Chondrocyte (in vitro differentiated cells): ENCODE data around the gene MLXIP. TPM values are rescaled to one million over a fixed set of nuclear protein-coding genes. Genes with fewer than 3 reads are reported as not detected.

Experiments
- DNase-seq: peaks from one replicate; pipeline ENCODE4 v3.0.0; 2021; ENCODE audit warnings: mixed read lengths, low spot score
- H3K27ac Mint-ChIP-seq: one replicate; pipeline ENCODE4 v1.8.0; 2021; ENCODE audit warnings: mild to moderate bottlenecking, moderate library complexity, mixed read lengths; ENCODE audit not compliant: unreplicated experiment
- H3K27me3 Mint-ChIP-seq: 2 replicates; pipeline ENCODE4 v1.8.0; 2021; ENCODE audit warnings: low read depth, mixed read lengths
- H3K36me3 Mint-ChIP-seq: 2 replicates; pipeline ENCODE4 v1.8.0; 2021; ENCODE audit warnings: low read depth, mixed read lengths
- H3K4me1 Mint-ChIP-seq: 2 replicates; pipeline ENCODE4 v1.8.0; 2021; ENCODE audit warnings: low read depth, mild to moderate bottlenecking, mixed read lengths
- H3K4me3 Mint-ChIP-seq: one replicate; pipeline ENCODE4 v1.8.0; 2021; ENCODE audit warnings: mild to moderate bottlenecking, moderate library complexity, mixed read lengths; ENCODE audit not compliant: unreplicated experiment
- H3K9me3 Mint-ChIP-seq: 2 replicates; pipeline ENCODE4 v1.8.0; 2021; ENCODE audit warnings: low read depth, mixed read lengths
- total RNA-seq: library from RNA; stranded (reverse); gene quantifications from 3 replicates; pipeline ENCODE4 v1.2.1, GENCODE V29; 2021
- TF ChIP-seq, protein P1 (sequence below): fragments of 200-600 bp; sonication (generic); IDR thresholded peaks from 2 replicates; pipeline ENCODE4 v1.5.0; 2021; ENCODE audit warnings: antibody characterized with exemption, mild to moderate bottlenecking, moderate library complexity

MLXIP gene
- total RNA-seq, 1 donor from 2014 or later, result 61.7 TPM

DNA sequence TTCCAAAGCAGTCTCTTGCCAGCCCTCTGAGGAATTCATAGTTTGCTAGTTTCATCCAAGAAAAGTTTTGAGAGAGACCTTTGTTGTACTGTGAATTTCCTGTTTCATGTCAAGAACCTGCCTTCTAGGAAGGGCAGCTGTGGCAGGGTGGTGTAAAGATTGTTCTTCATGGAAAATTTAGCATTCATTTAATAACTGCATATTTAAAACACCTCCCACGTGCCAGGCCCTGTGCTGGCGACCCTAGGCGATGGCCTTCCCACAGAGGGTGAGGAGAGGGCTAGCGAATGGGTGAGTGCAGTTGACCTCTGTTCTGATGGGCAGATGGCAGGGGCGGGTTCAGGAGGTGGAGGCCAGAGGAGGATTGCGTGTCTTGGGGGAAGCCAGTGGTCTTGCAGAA is 43.2 kb downstream of the MLXIP start:
- DNase-seq, result peak; percentile 57
- TF ChIP-seq, protein P1, sequence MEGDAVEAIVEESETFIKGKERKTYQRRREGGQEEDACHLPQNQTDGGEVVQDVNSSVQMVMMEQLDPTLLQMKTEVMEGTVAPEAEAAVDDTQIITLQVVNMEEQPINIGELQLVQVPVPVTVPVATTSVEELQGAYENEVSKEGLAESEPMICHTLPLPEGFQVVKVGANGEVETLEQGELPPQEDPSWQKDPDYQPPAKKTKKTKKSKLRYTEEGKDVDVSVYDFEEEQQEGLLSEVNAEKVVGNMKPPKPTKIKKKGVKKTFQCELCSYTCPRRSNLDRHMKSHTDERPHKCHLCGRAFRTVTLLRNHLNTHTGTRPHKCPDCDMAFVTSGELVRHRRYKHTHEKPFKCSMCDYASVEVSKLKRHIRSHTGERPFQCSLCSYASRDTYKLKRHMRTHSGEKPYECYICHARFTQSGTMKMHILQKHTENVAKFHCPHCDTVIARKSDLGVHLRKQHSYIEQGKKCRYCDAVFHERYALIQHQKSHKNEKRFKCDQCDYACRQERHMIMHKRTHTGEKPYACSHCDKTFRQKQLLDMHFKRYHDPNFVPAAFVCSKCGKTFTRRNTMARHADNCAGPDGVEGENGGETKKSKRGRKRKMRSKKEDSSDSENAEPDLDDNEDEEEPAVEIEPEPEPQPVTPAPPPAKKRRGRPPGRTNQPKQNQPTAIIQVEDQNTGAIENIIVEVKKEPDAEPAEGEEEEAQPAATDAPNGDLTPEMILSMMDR, result no peak
- Mint-ChIP-seq H3K4me3 (no peak overlapping the region), H3K27me3 (no peaks in the 10 kb centered on the region), H3K4me1 (peaks cover 37% of the 10 kb centered on the region), H3K9me3 (no peaks in the 10 kb centered on the region), H3K27ac (peak overlapping the region; percentile 74), H3K36me3 (peaks cover 2% of the 10 kb centered on the region)

DNA sequence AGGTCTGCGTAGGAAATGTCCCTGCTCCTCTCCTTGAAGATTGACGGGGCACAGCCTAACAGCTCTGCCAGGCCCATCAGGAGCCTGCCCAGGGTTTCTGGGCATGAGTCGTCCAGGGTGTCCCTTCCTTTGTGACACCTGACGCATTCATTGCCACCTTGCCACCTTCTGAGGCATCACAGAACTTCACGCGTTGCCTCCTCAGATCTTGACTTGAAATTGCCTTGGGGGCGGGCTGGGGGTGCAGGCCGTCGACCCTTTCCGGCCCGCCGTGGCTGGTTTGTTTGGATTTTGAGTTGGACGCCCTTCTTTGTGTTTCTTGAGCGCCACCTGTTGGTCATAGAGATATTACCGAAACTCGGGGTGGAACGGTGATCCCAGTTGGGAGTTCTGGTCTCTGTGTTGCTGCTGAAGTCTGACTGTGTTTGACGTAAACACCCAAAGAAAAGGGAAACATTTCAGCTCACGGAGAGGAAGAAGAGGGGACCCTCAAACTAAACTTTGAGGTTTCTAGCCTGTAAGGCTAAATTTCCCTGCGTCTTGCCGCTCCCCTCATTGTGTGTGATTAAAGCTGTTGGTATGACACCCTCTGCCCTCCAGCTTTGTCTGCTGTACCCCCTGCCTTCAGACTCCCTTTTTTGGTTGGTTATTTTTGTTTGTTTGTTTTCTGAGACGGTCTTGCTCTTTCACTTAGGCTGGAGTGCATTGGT is 44.6 kb downstream of the MLXIP start:
- no peaks in the 10 kb centered on the region for H3K27me3 Mint-ChIP-seq
- peaks cover 4% of the 10 kb centered on the region for H3K36me3 Mint-ChIP-seq
- peak; percentile 78 for DNase-seq
- TF ChIP-seq, protein P1, result peak; percentile 93
- H3K4me1 Mint-ChIP-seq, result peaks cover 33% of the 10 kb centered on the region
- H3K9me3 Mint-ChIP-seq, result no peaks in the 10 kb centered on the region
- H3K27ac Mint-ChIP-seq, result peak overlapping the region; percentile 58
- H3K4me3 Mint-ChIP-seq, result peak overlapping the region; percentile 46

DNA sequence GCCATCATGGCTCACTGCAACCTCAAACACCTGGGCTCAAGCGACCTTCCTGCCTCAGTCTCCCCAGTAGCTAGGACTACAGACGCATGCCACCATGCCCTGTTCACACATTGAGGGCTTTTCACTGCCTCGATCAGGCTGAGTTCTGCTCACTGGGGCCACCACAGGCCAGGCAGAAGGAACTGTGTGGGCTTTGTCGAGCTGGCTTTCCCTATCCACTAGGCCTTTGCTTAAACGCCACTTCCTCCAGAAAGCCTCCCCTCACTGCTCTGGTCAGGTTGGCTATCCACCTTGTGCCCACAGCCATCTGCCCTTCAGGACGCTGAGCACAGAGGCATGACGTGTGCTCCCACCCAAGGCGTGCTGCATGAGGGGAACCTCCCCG is 45.2 kb downstream of the MLXIP start:
- Mint-ChIP-seq H3K36me3 (peaks cover 4% of the 10 kb centered on the region), H3K27me3 (no peaks in the 10 kb centered on the region), H3K4me3 (no peak overlapping the region), H3K4me1 (peaks cover 31% of the 10 kb centered on the region), H3K27ac (peak overlapping the region; percentile 10), H3K9me3 (no peaks in the 10 kb centered on the region)
- TF ChIP-seq, protein P1, result no peak
- peak; percentile 36 for DNase-seq

DNA sequence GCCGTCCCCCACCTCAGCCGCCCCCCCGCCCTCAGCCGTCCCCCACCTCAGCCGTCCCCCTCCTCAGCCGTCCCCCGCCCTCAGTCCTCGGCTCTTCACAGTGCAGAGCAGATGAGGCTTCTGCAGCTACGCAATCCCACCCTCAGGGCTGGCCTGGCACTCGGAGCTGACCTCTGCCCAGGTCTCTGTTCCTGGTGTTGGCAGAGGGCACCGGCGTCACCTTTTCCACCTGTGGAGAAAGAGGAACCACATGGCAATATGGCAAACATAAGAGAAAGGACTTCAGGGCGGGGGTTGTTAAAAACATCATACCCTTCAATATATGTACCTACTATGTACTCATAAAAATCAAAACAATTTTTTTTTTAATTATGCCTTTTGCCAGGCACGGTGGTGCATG is 45.8 kb downstream of the MLXIP start:
- Mint-ChIP-seq H3K27me3 (no peaks in the 10 kb centered on the region), H3K4me1 (peaks cover 31% of the 10 kb centered on the region), H3K9me3 (no peaks in the 10 kb centered on the region), H3K27ac (no peak overlapping the region), H3K4me3 (no peak overlapping the region), H3K36me3 (peaks cover 4% of the 10 kb centered on the region)
- TF ChIP-seq, protein P1, result no peak
- DNase-seq, result peak; percentile 85

DNA sequence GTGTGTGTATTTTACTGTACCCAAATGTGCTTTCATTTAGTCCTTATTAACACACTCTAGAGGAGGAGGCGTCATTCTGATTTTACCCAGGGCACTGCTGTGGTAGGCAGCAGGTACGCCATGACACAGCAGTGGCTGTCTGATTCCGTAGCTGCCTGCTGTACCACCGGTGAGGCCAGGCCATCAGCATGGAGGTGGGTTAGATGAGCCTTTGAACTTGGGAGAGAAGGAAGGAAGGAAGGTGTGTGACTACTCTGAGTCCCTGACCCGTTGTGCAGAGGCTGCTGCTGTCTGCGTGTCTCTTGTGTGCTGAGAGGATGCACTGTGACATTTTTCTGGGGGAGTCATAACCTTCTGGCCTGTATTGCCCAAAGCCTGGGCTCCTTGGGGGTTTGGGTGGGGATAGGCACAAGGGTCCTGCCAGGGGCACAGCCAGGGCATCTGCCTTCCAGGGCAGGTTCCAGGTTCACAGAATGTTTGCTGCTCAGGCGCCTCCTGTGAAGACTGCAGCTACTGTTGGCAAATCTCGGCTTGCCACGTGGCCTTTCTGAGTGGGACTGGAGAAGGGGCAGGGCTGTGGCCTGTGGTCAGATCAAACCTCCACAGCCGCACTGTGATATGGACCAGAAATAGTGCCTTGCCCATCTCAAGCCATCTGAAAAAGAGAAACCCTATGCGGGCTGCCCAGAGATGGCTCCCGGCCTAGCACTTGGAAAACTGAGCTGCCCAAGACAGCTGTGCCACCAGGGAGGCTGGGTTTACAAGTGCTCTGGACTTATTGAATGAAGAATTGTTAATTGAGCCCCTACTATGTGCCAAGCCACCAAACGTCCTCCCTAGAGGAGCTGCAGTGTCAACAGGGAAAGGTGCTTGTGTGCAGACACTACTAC is 47.1 kb downstream of the MLXIP start:
- peak; percentile 44 for DNase-seq
- H3K4me3 Mint-ChIP-seq, result no peak overlapping the region
- H3K9me3 Mint-ChIP-seq, result no peaks in the 10 kb centered on the region
- peaks cover 39% of the 10 kb centered on the region for H3K4me1 Mint-ChIP-seq
- peak overlapping the region; percentile 32 for H3K27ac Mint-ChIP-seq
- H3K36me3 Mint-ChIP-seq, result peaks cover 10% of the 10 kb centered on the region
- TF ChIP-seq, protein P1, result no peak
- H3K27me3 Mint-ChIP-seq, result no peaks in the 10 kb centered on the region
